HCT116 (cell line): ENCODE measurements around the gene GSTT4.

Experiments used
- CEBPB ChIP-seq: IDR thresholded peaks from 2 replicates; pipeline ENCODE4 v1.6.1; 2012; ENCODE audit warnings: low read depth
- EZH2 ChIP-seq: fragments of 200-600 bp; sonication (generic); IDR thresholded peaks from 2 replicates; pipeline ENCODE4 v1.6.1; 2017; ENCODE audit warnings: antibody characterized with exemption, mixed run types
- POLR2AphosphoS5 ChIP-seq: IDR thresholded peaks from 2 replicates; pipeline ENCODE4 v1.6.1; 2011; ENCODE audit warnings: mild to moderate bottlenecking, low read depth, low read length, moderate library complexity
- TF ChIP-seq, protein P1 (sequence below), 3 experiments: fragments of 200-600 bp in 1 of 3; sonication (generic) in 1 of 3; IDR thresholded peaks in 2 of 3; conservative IDR thresholded peaks in 1 of 3; 2 replicates each; pipeline ENCODE4 v1.5.1; 2012 to 2017; ENCODE audit warnings: low read depth in 2 of 3, low read length in 2 of 3, antibody characterized with exemption in 1 of 3, borderline replicate concordance in 1 of 3, control low read depth in 1 of 3, mild to moderate bottlenecking in 1 of 3, mixed read lengths in 1 of 3, mixed run types in 1 of 3, moderate library complexity in 1 of 3; ENCODE audit not compliant: insufficient read depth in 1 of 3
- TF ChIP-seq, protein P2 (sequence below): IDR thresholded peaks from 2 replicates; pipeline ENCODE4 v1.6.1; 2012; ENCODE audit warnings: low read depth

DNA sequence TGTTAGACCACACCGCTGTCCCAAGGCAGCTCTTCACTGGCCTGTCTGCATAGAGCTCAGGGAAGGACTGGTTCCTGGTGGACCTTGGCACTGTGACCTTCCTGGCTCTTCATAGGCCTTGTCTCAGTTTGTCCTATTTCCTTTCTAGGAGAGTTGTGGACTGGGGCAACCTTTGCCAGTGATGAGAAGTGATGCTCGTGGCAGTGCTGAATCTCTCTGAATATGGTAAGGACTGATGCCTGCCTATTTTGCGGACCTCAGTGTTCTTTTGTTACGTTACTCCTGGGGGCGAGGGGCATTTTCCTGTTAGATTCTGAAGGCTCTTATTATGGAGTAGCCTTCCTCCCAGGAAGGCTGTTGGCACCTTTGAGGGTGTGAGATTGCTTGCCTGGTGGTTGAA is 30.0 kb upstream of the GSTT4 start:
- TF ChIP-seq, protein P1, sequence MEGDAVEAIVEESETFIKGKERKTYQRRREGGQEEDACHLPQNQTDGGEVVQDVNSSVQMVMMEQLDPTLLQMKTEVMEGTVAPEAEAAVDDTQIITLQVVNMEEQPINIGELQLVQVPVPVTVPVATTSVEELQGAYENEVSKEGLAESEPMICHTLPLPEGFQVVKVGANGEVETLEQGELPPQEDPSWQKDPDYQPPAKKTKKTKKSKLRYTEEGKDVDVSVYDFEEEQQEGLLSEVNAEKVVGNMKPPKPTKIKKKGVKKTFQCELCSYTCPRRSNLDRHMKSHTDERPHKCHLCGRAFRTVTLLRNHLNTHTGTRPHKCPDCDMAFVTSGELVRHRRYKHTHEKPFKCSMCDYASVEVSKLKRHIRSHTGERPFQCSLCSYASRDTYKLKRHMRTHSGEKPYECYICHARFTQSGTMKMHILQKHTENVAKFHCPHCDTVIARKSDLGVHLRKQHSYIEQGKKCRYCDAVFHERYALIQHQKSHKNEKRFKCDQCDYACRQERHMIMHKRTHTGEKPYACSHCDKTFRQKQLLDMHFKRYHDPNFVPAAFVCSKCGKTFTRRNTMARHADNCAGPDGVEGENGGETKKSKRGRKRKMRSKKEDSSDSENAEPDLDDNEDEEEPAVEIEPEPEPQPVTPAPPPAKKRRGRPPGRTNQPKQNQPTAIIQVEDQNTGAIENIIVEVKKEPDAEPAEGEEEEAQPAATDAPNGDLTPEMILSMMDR (IDR thresholded peaks at IDR 0.05 in 2 of 3, conservative IDR thresholded peaks at IDR 0.05 in 1 of 3; ENCODE audit: borderline replicate concordance in 1 of 3, insufficient read depth in 1 of 3, low read depth in 2 of 3, low read length in 2 of 3), result no peak
- TF ChIP-seq CEBPB, result no peak
- no peak for TF ChIP-seq POLR2AphosphoS5
- TF ChIP-seq, protein P2, sequence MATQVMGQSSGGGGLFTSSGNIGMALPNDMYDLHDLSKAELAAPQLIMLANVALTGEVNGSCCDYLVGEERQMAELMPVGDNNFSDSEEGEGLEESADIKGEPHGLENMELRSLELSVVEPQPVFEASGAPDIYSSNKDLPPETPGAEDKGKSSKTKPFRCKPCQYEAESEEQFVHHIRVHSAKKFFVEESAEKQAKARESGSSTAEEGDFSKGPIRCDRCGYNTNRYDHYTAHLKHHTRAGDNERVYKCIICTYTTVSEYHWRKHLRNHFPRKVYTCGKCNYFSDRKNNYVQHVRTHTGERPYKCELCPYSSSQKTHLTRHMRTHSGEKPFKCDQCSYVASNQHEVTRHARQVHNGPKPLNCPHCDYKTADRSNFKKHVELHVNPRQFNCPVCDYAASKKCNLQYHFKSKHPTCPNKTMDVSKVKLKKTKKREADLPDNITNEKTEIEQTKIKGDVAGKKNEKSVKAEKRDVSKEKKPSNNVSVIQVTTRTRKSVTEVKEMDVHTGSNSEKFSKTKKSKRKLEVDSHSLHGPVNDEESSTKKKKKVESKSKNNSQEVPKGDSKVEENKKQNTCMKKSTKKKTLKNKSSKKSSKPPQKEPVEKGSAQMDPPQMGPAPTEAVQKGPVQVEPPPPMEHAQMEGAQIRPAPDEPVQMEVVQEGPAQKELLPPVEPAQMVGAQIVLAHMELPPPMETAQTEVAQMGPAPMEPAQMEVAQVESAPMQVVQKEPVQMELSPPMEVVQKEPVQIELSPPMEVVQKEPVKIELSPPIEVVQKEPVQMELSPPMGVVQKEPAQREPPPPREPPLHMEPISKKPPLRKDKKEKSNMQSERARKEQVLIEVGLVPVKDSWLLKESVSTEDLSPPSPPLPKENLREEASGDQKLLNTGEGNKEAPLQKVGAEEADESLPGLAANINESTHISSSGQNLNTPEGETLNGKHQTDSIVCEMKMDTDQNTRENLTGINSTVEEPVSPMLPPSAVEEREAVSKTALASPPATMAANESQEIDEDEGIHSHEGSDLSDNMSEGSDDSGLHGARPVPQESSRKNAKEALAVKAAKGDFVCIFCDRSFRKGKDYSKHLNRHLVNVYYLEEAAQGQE, result no peak
- TF ChIP-seq EZH2, result no peak
